Stimulated activated CD4-positive, alpha-beta T cell treated with anti-CD3 and anti-CD28 coated beads, Interleukin-15, amount 100 ng/mL, for 24 hours (primary cell): ENCODE data around the gene AHSA1.
"Not testable (repeated sequence)": the region's sequence is repeated elsewhere in the genome, so short reads cannot be mapped to it uniquely, and the experiment has no call there.

Experiments
- DNase-seq: peaks from one replicate; pipeline ENCODE4 v3.0.0-alpha.2; 2020

Gene AHSA1

DNA sequence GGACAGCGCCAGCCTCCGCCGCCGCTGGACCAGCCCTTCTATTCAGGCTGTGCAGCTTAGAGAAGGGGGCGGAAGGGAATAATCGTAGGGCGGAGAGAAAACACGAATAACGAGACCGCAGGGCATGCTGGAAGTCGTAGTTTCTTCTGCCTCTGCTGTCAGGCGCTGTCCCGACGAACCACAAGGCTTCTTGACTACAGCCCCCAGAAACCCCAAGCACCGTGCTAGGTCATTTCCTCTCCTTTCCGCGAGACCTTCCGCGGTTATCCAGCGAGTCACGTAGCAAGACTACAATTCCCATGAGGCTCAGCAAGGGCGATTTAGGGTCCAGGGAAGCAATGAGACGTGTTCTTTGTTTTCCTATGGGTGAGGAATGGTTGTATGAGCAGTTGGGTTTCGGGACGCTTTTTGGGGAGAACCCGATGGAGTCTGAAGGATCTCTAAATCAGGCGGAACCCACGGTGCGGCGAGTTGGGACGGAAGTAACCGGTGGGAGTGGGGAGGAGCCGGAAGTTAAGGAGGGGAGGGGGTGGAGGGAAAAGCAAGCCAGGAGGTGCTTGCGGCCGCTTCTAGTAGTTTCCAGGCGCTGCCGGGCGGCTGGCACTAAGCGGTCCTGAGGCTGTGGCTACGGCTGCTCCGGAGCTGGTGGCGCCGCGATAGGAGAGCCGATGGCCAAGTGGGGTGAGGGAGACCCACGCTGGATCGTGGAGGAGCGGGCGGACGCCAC, at the start of gene AHSA1, which contains the start of gene VIPAS39:
Gene AHSA1 (plus strand): TSS at position 572 of the 727 bp plus-strand sequence. CDS start 97 bp downstream, at position 669.
Gene VIPAS39 (minus strand): TSS at position 80 of the 727 bp plus-strand sequence. CDS start 3,499 bp downstream, outside the sequence.
- DNase-seq: peak; percentile 94

DNA sequence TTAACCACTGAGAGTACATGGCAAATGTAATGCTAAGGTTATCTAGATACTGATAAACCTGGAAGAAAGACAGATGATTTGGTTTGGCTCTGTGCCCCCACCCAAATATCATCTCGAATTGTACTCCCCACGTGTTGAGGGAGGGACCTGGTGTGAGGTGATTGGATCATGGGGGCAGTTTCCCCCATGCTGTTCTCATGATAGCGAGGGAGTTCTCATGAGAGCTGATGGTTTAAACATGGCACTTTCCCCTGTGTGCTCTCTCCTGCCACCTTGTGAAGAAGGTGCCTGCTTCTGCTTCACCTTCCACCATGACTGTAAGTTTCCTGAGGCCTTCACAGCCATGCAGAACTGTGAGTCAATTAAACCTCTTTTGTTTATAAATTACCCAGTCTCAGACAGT, 48.8 kb upstream of the AHSA1 start:
- no peak for DNase-seq

DNA sequence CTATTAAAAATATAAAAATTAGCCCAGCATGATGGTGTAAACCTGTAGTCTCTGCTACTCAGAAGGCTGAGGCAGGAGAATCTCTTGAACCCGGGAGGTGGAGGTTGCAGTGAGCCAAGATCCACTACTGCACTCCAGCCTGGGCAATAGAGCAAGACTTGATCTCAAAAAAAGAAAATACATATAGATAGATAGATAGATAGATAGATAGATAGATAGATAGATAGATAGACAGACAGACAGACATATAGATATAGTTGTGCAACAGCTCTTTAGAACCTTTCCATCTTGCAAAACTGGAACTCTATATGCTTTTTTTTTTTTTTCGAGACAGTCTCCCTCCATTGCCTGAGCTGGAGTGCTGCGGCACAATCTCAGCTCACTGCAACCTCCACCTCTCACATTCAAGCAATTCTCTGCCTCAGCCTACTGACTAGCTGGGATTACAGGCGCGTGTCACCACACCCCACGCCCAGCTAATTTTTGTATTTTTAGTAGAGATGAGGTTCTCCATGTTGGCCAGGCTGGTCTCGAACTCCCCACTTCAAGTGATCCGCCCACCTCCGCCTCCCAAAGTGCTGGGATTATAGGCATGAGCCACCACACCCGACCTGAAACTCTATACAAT, 42.4 kb upstream of the AHSA1 start:
- not testable (repeated sequence) for DNase-seq

DNA sequence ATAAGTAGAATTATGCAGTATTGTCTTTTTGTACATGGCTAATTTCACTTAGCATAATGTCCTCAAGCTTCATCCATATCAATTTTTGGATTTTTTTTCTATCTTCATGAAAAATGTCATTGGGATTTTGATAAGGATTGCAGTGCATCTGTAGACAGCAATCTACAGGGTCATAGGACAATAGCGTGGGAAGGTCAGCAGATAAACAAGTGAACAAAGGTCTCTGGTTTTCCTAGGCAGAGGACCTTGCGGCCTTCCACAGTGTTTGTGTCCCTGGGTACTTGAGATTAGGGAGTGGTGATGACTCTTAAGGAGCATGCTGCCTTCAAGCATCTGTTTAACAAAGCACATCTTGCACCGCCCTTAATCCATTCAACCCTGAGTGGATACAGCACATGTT, 41.8 kb upstream of the AHSA1 start:
- not testable (repeated sequence) for DNase-seq

DNA sequence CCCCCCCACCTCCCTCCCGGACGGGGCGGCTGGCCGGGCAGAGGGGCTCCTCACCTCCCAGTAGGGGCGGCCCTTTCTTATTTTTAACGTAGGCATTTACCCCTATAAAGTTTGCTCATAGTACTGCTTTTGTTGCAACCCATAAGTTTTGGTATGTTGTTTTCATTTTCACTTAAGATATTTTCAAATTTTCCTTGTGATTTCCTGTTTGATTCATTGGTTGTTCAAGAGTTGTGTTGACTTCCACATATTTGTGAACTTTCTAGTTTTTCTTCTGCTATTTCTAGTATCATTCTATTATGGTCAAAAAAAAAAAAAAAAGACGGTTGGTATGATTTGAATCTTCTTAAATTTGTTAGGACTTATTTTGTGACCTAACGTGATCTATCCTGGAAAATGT, 41.1 kb upstream of the AHSA1 start:
- no peak for DNase-seq

DNA sequence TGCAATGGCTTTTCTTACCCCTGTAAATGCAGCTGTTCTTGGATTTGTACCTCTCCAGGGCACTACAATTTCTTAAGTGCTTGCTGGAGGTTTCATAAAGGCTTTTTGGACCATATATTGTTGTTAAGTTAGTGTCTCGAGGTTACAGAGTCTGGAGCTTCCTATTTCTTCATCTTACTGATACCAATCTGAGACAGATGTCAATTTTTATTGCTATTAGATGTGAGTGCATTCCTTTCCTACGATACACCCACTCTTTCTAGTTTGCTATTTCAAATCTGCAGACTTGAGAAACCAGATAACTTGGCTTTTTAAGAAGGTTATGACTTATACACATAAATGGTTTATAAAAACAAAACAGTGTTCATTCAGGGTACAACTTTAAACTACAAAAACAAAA, 36.7 kb upstream of the AHSA1 start:
- DNase-seq: no peak

DNA sequence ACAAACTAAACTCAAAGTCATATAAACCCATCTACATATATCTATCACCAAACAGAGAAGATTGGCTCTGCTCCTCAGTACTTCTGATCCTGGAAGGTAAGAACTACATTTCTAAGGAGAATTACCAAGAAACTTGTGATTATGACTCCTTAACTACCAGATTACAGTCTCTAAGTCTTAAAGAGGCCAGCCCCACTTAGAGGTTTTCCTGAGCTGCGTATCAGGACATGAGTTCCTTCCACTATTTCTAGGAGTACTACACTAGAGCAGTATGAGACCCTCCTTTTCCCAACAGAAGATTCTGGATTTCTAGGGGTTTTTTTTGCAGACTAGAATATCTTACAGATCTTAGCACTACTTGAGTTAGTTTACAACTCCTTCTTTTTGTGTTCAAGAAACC, 34.5 kb upstream of the AHSA1 start, which contains the start of gene NOXRED1:
Gene NOXRED1 (minus strand): TSS at position 101 of the 400 bp plus-strand sequence. CDS start 634 bp downstream, outside the sequence.
- no peak for DNase-seq

DNA sequence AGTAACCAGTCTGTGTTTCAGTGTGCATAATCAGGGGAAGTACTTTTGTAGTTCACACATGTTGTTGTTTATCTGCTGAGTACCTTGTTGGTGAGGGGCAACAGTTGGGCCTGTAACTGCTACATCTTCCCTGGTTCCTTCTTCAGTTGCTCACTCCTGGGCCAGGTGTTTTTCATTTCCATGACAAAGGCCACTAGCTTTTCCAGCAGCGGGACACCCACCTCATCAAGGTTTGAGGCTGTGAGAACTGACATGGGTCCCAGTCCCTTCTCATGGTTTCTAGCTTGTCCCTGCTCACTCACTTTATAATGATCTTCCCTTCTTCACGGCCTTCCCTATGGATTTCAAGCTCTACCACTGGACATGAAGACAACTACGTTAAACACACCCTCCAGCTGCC, 33.0 kb upstream of the AHSA1 start:
- no peak for DNase-seq

DNA sequence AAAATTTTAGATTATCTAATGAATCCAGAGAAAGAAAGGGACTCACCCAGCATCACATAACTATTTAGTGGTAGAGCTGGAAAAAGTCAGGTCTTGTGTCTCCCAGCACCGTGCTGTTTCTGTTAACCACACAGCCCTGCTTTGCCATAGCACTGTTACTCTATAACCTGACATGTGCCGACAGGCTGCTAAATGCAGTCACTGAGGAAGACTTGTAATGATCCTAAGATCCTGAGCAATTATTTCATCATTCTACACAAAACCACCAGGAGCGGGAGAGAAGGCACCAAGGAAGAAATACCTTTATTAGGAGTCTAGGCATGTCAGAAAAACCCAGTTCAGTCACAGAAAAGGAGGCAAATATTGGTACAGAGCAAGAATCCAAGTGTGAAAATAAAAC, 31.5 kb upstream of the AHSA1 start:
- no peak for DNase-seq

DNA sequence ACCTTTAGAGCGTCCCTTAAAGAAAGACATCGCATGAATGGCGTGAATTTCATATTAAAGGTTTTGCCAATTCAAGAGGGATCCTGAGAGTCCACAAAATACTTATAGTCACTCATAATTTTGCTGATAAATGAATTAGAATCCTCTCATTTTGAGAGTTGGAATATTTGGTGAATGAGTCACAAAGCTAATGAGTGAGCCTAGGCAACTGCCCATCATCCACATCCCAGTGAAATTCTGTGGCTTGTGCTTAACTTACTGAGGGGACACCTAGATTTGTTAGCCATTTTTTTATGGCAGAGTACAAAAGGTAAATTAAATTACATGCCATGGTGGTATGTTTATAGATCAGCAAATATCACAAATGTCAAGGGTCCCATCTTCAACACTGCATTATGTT, 21.9 kb upstream of the AHSA1 start:
- no peak for DNase-seq

DNA sequence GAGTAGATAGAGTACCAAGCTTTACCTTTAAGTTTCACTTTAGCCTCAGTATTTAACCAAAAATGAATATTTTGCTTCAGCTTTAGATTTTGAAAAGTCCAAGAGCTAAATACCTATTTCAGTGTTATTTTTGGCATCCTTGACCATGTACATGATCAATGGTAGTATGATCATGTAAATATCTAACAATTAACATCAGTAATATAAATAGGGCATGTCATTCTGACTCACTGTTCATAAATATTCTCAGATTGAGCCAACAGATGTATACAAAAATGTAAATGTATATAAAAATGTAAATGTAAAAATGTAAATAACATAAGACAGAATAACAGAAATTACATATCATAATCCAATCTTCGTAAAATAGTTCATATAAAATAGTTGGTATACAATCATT, 19.3 kb upstream of the AHSA1 start:
- no peak for DNase-seq

DNA sequence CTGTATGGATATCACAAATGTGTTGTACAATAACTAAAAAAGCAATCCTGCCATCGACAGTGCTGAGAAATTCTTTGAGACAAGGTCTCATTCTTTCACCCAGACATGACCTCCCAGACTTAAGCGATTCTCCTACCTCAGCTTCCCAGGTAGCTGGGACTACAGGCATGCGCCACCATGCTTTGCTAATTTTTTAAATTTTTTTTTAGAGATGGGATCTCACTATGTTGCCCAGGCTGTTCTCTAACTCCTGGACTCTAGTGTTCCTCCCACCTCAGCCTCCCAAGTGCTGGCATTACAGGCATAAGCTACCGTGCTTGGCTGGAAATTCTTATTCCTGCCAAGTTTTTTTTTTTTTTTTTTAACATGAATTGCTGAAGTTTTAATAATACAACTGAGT, 18.0 kb upstream of the AHSA1 start:
- no peak for DNase-seq

DNA sequence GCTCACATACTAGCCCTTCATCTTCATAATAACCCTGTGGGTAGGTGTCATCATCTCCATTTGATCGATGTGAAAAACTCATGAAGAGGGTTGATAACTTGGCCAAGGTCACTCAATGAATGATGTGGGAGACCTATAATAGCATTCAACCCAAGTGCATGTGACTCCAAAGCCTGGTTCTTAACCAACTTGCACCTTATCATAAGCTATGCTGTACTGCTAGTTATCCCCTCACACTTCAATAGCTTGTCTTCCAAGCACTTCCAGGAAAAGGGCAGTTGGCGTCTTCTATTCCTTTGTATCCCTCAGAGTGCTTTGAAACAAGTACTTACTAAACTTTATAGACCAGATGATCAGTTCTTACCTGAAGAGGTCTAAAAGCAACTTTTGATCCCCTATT, 15.7 kb upstream of the AHSA1 start:
- no peak for DNase-seq

DNA sequence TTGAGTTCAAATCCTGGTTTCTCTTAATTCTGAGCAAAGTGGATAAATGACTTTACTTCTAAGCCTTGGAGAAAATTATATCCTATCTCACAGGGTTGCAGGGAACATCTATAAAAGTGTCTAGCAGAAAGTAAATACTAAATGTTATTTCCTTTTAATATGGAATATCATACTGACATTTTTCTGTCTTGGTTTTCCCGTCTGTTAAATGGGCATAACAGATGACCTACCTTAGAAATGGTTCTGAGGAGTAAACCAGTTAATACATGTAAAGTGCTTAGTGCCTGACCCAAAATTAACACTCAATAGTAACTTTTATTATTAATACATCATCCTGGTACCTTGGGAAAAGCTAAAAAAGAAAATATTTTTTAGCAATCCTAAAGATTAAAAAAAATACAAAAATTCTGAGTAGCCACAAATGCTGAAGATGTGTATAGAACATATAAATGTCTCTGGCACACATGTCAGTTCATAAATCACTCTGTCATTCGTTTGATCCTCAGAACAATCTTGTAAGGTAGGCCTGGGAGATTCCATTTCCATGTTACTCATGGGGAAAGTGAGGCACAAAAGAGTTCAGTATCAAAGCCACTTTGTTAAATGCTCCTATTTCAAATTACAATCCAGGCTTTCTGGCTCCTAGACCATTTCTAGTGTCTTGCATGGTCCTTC, 1.8 kb upstream of the AHSA1 start:
- DNase-seq: no peak

DNA sequence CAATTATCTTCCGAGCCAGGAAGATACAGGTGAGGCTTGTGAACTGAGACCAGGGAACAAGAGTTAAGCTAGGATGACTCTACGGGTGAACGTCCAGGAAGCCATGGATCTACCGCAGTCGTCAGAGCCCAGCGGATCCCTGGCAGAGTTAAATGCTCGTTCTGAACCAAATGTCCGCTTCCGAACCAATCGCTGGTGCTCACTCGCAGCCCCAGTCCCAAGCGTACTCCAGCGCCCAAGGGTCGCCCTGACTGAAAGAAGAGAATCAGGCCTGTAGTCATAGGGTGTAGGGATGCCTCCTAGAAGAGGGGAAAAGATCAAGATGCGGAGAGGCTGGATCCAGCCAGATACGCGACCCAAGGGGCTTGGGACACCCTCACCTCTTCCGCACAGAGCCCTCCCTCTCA, 775 bp upstream of the AHSA1 start:
- no peak for DNase-seq

DNA sequence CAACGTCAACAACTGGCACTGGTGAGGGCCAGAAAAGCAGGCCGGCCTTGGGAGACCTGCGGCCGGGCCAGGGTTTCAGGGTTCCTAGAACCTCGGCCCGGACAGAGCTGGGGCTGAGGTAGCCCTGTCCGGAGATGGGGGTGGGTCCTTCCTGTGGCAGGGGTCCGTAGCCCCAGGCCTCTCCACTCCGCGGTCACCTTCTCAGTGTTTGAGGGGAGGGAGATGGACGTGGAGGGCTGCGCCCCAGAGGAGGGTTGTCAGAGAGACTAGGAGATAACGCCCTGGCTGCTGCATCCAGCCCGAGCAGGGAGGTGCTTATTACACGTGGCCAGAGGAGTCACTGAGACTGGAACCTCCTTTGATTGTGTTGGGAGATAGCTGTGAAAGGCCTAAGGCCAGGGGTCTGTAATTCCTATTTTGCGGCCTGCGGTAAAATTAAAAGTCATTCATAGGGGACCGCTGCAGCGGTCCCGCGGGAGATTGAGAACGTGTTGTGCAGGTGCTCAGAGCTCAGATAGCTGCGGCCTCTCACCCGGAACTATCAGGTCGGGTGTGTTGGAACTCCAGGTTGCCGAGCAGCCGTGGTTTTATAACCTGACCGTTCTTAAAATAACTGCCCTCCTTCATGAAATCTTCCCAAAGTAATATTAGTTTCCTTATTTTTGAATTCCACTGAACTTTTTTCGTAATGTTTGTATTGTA, 507 bp downstream of the AHSA1 start:
- DNase-seq: peak; percentile 58

DNA sequence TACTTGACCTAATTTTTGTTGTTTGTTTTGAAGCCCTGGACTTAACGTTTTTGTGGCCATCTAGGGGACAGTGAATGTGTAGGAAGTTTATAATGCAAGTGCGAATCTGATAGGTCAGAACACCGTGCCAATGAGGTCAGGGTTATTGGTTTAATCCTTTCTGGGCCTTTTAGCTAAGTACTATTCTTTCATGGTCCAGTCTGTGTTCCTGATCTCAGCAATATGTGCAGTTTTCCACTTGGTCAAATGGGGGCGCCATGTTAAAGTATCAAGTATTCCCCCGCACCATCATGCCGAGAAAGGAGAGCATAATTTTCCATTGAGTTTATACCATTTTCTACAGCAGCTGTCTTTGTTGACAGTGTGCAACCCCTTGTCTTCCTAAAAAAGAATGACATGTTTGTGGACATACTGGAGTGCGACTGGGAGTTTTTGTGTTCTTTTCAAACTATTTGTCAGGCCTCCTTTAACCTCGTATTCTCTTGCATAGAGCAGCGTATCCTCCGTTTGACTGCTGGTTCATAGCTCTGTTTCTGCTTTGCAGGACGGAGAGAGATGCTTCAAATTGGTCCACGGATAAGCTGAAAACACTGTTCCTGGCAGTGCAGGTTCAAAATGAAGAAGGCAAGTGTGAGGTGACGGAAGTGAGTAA, 1.3 kb downstream of the AHSA1 start:
- peak; percentile 80 for DNase-seq

DNA sequence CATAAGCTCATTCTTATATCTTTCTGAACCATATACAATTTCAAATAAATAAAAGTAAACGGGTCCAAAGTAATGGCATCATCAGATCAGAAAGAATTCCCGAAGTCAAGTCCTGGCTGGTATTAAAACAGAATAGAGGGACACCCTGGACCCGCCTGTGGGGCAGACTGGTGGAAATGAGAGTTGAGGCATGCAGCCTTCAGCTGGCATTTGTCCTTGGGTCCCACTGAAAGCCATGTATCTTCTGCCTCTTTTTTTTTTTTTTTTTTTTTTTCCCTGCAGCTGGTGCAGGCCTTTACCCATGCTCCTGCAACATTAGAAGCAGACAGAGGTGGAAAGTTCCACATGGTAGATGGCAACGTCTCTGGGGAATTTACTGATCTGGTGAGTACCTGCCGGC, 9.9 kb downstream of the AHSA1 start:
- DNase-seq: no peak

DNA sequence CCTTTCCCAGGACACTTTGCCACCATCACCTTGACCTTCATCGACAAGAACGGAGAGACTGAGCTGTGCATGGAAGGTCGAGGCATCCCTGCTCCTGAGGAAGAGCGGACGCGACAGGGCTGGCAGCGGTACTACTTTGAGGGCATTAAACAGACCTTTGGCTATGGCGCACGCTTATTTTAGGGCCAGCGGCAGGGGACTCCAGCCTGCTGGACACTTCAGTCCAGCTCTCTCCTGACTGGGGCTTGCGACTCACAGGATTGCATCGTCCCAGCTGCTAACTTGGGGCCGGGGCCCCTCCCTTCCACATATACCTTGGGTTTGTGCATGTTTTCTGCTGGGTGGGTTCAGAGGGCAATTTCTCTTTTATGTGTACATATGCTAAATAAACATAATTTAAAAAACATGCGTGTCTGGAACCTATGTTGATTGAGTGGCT, 11.2 kb downstream of the AHSA1 start:
- no peak for DNase-seq

DNA sequence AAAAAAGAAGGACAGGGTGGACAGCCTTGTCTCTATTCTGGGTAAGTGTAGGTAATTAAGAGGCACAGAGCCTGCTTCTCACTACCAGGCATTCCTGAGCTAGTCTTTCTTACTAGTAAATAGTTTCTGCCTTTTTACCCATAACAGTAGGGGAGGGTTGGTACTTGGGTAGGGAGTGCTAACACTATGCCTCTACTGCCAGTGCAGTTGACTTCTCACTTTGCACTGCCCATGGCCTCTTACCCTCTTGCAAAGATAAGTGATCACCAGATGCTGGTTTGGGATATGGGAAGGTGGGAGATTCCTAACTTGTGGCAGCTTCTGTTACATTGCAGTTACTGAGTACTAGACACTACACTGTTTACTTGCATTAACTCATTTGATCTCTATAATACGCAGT, 11.6 kb downstream of the AHSA1 start:
- no peak for DNase-seq

DNA sequence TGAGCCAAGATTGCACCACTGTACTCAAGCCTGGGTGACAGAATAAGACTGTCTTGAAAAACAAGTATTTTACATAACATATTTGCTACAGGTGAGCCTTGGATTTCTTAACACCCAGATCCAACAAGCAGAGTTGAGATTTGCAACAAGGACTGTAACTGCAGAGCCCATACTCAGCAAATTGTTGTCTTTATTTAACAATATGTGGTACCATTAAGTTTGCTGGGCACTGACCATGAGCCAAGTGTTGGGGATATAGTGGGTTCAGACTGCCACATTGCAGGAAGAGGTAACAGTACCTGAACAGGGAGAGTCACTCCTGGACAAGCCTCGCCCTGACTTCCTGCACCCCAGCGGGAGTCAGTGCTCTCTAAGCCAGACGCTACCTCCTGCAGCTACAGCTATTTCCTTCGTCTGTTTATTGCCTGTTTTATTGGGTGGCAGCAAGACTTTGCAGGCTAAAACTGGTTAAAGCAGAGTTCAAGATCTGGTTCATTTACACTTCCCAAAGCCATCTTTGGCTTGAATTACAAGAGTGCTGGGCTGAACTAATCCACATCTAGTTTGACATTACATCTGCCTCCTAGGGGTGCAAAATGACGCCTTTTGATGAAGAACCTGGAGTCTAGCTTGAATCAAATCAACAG, 12.5 kb downstream of the AHSA1 start:
- DNase-seq: no peak

DNA sequence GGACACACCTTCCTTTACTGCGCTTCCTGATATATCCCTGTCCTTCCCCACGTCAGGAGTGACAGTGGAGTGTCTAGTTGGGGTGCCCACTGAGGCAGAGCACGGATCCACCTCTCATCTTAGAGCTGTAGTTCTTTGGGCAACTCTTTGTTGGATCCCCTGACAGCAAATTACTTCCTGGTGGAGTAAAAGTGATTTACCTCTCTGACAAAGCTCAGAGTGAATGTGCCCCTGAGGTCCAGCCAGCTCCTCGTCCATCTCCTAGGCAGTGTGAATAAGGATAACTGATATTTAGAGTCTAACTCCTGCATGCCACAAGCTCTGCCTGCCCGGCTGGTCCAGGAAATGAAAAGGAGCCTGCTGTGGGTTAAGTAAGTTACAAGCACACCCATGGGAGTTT, 16.0 kb downstream of the AHSA1 start:
- DNase-seq: no peak
